Stimulated activated naive CD8-positive, alpha-beta T cell treated with anti-CD3 and anti-CD28 coated beads, Interleukin-15, amount 100 ng/mL, for 72 hours (primary cell): ENCODE results near the gene ARPIN.
"Not testable (repeated sequence)": the region's sequence is repeated elsewhere in the genome, so short reads cannot be mapped to it uniquely, and the experiment has no call there.

Experiments
- ATAC-seq: fragments of 150-1000 bp; cut with Tn5 transposase; 2 replicates; pipeline ENCODE4 v1.10.0; 2021; ENCODE audit warnings: mild to moderate bottlenecking, moderate library complexity
- DNase-seq, 2 donors: peaks; one replicate each; pipeline ENCODE4 v3.0.0; 2021 to 2022
- H3K27ac Mint-ChIP-seq, 2 donors: one replicate each; pipeline ENCODE4 v1.8.0; 2022; ENCODE audit warnings: mild to moderate bottlenecking in 2 of 2, mixed read lengths in 2 of 2, moderate library complexity in 2 of 2
- H3K27me3 Mint-ChIP-seq: one replicate; pipeline ENCODE4 v1.8.0; 2022; ENCODE audit warnings: mixed read lengths
- H3K4me1 Mint-ChIP-seq: one replicate; pipeline ENCODE4 v1.8.0; 2022; ENCODE audit warnings: mild to moderate bottlenecking, mixed read lengths
- H3K4me3 Mint-ChIP-seq, 2 donors: one replicate each; pipeline ENCODE4 v1.8.0; 2022; ENCODE audit warnings: mild to moderate bottlenecking in 2 of 2, mixed read lengths in 2 of 2, moderate library complexity in 1 of 2
- H3K9me3 Mint-ChIP-seq, 2 donors: one replicate each; pipeline ENCODE4 v1.8.0; 2022; ENCODE audit warnings: mixed read lengths in 2 of 2

ARPIN gene

GRCh38 chr15:89870688-89871288 is 42.0 kb downstream of the ARPIN start:
- no peaks in the 10 kb centered on the region for H3K27me3 Mint-ChIP-seq
- ATAC-seq (no peak), DNase-seq (no peak)

GRCh38 chr15:89870006-89870405 is 42.7 kb downstream of the ARPIN start:
- no peak overlapping the region for H3K27ac Mint-ChIP-seq
- DNase-seq (no peak), ATAC-seq (no peak)
- no peaks in the 10 kb centered on the region for H3K27me3 Mint-ChIP-seq
- no peaks in the 10 kb centered on the region for H3K4me1 Mint-ChIP-seq
- no peak overlapping the region for H3K4me3 Mint-ChIP-seq
- no peaks in the 10 kb centered on the region for H3K9me3 Mint-ChIP-seq

More at GRCh38 chr15:89870688-89871288, 42.0 kb downstream of the ARPIN start:
- no peaks in the 10 kb centered on the region for H3K4me1 Mint-ChIP-seq
- no peaks in the 10 kb centered on the region for H3K9me3 Mint-ChIP-seq
- H3K27ac Mint-ChIP-seq: no peak overlapping the region
- H3K4me3 Mint-ChIP-seq: no peak overlapping the region

- H3K27ac Mint-ChIP-seq, H3K9me3 Mint-ChIP-seq, ATAC-seq, H3K4me3 Mint-ChIP-seq, DNase-seq, H3K27me3 Mint-ChIP-seq, H3K4me1 Mint-ChIP-seq: not testable (repeated sequence)
Measured at GRCh38 chr15:89869490-89869889, 43.3 kb downstream of the ARPIN start.

- Mint-ChIP-seq H3K9me3 (no peaks in the 10 kb centered on the region), H3K27me3 (no peaks in the 10 kb centered on the region), H3K27ac (no peak overlapping the region), H3K4me3 (no peak overlapping the region), H3K4me1 (peaks cover 4% of the 10 kb centered on the region)
- ATAC-seq (no peak), DNase-seq (no peak)
Measured at GRCh38 chr15:89864958-89865739, 47.6 kb downstream of the ARPIN start.

- ATAC-seq: no peak
- Mint-ChIP-seq H3K4me3 (no peak overlapping the region), H3K27me3 (no peaks in the 10 kb centered on the region), H3K27ac (no peak overlapping the region), H3K4me1 (peaks cover 4% of the 10 kb centered on the region), H3K9me3 (no peaks in the 10 kb centered on the region)
- DNase-seq: no peak
Measured at GRCh38 chr15:89863918-89864317, 48.8 kb downstream of the ARPIN start.

GRCh38 chr15:89860891-89861290 is 51.9 kb downstream of the ARPIN start:
- H3K4me1 Mint-ChIP-seq: peaks cover 4% of the 10 kb centered on the region
- no peaks in the 10 kb centered on the region for H3K9me3 Mint-ChIP-seq
- no peaks in the 10 kb centered on the region for H3K27me3 Mint-ChIP-seq
- DNase-seq: no peak
- no peak overlapping the region for H3K27ac Mint-ChIP-seq
- H3K4me3 Mint-ChIP-seq: no peak overlapping the region
- ATAC-seq: no peak

- Mint-ChIP-seq H3K4me1 (peaks cover 4% of the 10 kb centered on the region), H3K4me3 (no peak overlapping the region), H3K27me3 (no peaks in the 10 kb centered on the region), H3K27ac (no peak overlapping the region), H3K9me3 (no peaks in the 10 kb centered on the region)
- DNase-seq (no peak), ATAC-seq (no peak)
Measured at GRCh38 chr15:89860431-89860830, 52.3 kb downstream of the ARPIN start.

- Mint-ChIP-seq H3K9me3 (no peaks in the 10 kb centered on the region), H3K4me3 (no peak overlapping the region), H3K4me1 (peaks cover 4% of the 10 kb centered on the region), H3K27me3 (no peaks in the 10 kb centered on the region), H3K27ac (no peak overlapping the region)
- ATAC-seq (no peak), DNase-seq (no peak)
Measured at GRCh38 chr15:89858661-89859458, 53.9 kb downstream of the ARPIN start.

- DNase-seq: no peak
- no peak overlapping the region for H3K27ac Mint-ChIP-seq
Measured at GRCh38 chr15:89857673-89858072, 55.1 kb downstream of the ARPIN start.

GRCh38 chr15:89855948-89856347 is 56.8 kb downstream of the ARPIN start:
- Mint-ChIP-seq H3K27ac (no peak overlapping the region), H3K4me3 (no peak overlapping the region), H3K9me3 (no peaks in the 10 kb centered on the region), H3K27me3 (no peaks in the 10 kb centered on the region), H3K4me1 (peaks cover 4% of the 10 kb centered on the region)
- DNase-seq (no peak), ATAC-seq (no peak)

More at GRCh38 chr15:89857673-89858072, 55.1 kb downstream of the ARPIN start:
- no peak for ATAC-seq
- Mint-ChIP-seq H3K9me3 (no peaks in the 10 kb centered on the region), H3K4me3 (no peak overlapping the region), H3K4me1 (peaks cover 4% of the 10 kb centered on the region), H3K27me3 (no peaks in the 10 kb centered on the region)

- not testable (repeated sequence) for H3K27ac Mint-ChIP-seq, H3K9me3 Mint-ChIP-seq, H3K4me1 Mint-ChIP-seq, H3K4me3 Mint-ChIP-seq, DNase-seq, ATAC-seq, H3K27me3 Mint-ChIP-seq
Measured at GRCh38 chr15:89854863-89855262, 57.9 kb downstream of the ARPIN start.

- H3K4me3 Mint-ChIP-seq: no peak overlapping the region
- H3K4me1 Mint-ChIP-seq: no peaks in the 10 kb centered on the region
- no peaks in the 10 kb centered on the region for H3K27me3 Mint-ChIP-seq
- no peak for ATAC-seq
- H3K9me3 Mint-ChIP-seq: no peaks in the 10 kb centered on the region
- no peak overlapping the region for H3K27ac Mint-ChIP-seq
- no peak for DNase-seq
Measured at GRCh38 chr15:89852342-89852995, 60.3 kb downstream of the ARPIN start.

GRCh38 chr15:89851673-89852341 is 60.9 kb downstream of the ARPIN start:
- H3K27me3 Mint-ChIP-seq: no peaks in the 10 kb centered on the region

GRCh38 chr15:89848970-89849292 is 63.8 kb downstream of the ARPIN start:
- H3K27ac Mint-ChIP-seq: no peak overlapping the region
- H3K27me3 Mint-ChIP-seq: no peaks in the 10 kb centered on the region
- no peaks in the 10 kb centered on the region for H3K4me1 Mint-ChIP-seq
- ATAC-seq (no peak), DNase-seq (no peak)
- H3K4me3 Mint-ChIP-seq: no peak overlapping the region
- H3K9me3 Mint-ChIP-seq: no peaks in the 10 kb centered on the region

More at GRCh38 chr15:89851673-89852341, 60.9 kb downstream of the ARPIN start:
- Mint-ChIP-seq H3K27ac (no peak overlapping the region), H3K4me1 (no peaks in the 10 kb centered on the region), H3K4me3 (no peak overlapping the region), H3K9me3 (no peaks in the 10 kb centered on the region)
- no peak for DNase-seq
- no peak for ATAC-seq

- no peak for DNase-seq
- Mint-ChIP-seq H3K27me3 (no peaks in the 10 kb centered on the region), H3K4me1 (peaks cover 4% of the 10 kb centered on the region), H3K4me3 (no peak overlapping the region), H3K27ac (no peak overlapping the region), H3K9me3 (no peaks in the 10 kb centered on the region)
- ATAC-seq: no peak
Measured at GRCh38 chr15:89847101-89847500, 65.7 kb downstream of the ARPIN start.
